HG02763 (cell line): ENCODE results near the gene IGF1R.

ENCODE experiments used
- ATAC-seq: cut with Tn5 transposase; IDR thresholded peaks from one replicate; pipeline ENCODE4 v1.9.1; 2021; ENCODE audit warnings: mild to moderate bottlenecking, moderate library complexity; ENCODE audit not compliant: unreplicated experiment

IGF1R gene

DNA sequence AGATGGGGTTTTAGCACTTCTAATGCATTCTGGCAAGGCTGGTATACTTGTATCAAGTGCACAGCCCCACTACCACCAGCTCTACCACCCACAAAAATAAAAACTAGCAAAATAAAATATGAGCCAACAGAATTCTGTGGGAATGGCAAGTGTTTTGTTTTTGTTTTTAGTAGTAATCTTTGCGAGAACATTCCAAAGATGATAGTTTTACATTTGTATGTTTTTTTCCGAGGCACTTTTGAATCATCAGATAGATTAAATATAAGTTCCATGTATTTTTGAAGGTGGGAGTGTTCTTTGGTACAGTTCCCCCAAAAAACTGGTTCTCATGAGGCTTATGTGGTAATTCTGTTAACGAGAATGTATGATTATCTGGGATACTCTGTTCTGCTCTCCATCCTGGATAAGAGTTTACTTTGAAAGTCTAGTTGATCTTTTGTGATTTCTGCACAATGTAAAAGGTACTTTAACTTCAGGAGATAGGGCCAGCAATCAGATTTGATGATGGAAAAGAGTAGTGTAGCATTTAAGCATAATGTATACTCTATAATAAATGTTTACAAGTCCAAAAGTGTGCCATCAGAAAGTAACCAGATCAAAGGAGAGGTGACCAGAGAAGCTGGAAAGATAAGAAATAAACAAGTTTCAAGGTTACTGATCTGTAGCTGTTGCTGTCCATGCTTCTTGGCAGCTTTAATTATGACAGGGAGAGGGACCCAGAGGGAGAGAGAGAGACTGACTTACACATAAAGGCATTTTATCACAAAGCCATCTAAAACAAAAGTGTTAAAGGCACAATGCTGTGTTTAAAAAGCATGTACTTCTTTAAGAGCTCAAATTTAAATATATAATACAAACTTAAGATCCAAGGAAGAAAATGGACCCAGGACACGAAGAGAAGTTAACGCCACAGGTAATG, 228.4 kb downstream of the IGF1R start:
- no peak for ATAC-seq

GRCh38 chr15:98878172-98878571, 229.8 kb downstream of the IGF1R start:
- ATAC-seq, result no peak

DNA sequence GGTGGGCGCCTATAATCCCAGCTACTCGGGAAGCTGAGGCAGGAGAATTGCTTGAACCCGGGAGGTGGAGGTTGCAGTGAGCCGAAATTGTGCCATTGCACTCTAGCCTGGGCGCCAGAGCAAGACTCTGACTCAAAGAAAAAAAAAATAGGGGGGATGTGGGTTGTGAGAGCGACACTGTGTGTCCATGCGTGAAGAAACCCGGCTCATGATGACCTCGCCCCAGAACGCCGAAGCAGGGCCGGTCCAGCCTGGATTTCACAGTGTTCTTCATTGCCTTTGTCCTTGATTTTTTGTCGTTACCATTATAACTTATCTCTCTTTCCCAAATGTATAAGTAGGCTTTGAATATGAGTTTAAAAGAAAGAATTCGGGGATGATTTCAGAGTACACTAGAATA, 230.5 kb downstream of the IGF1R start:
- ATAC-seq, result no peak

DNA sequence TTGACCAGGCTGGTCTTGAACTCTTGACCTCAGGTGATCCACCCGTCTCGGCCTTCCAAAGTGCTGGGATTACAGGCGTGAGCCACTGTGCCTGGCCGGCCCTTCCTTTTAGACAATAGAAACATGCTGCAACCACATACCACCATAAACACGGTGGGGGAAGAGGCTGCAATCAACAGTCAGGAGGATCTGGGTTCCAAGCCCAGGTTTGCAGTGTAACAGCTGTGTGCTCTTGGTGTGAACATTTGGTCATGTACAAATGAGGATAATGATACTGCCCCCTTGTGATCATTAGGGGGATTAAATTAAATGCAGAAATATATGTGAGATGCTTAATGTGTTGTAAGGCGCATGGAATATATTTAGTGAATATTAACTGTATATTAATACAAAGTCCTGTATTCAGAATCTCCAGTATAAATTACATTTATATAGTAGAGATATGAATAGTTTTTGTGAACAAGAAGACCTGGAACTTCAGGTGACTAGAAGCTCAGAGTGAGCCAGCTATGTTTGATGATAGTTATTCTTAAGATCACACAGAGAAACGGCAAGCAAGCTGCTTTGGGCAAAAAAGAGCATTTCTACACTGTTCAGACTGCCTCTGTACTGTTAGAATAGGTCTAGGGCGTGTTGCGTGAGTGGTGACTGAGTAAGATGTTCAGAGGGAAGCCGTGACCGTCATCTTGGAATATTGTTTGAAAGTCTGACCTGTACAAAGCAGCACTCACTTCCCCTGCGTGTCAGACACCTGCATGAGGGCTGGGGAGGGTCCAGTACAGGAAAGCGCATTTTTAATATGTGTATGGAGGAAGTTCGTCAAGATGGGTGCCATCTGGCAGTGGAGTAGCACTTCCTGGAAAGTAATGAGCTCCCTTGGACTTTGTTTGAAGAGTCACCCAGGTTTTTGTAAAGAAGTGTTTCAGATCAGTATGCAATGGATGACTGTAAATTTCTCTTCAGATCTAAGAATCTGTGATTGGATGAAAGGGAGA, 233.5 kb downstream of the IGF1R start:
- ATAC-seq, result no peak

DNA sequence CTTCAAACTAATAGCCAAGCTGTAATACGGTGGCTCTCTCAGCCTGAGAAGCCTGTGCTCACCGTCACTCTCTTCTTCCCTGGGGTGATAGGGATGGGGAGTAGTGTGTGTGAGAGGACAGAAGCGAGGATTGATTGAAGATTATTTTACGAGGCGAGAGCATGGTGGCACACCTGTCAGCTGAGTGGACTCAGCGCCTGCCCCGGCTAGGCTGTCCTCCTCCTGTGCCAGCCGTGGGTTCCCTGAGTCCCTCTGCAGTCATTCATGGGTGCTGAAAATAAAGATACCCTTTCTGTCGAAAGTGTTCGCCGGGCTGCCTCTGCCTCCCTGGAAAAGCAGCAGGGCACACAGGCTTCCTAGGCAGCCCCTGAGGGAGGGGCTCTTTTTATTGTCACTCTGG, 235.1 kb downstream of the IGF1R start:
- ATAC-seq, result no peak

GRCh38 chr15:98884894-98885293, 236.6 kb downstream of the IGF1R start:
- no peak for ATAC-seq

DNA sequence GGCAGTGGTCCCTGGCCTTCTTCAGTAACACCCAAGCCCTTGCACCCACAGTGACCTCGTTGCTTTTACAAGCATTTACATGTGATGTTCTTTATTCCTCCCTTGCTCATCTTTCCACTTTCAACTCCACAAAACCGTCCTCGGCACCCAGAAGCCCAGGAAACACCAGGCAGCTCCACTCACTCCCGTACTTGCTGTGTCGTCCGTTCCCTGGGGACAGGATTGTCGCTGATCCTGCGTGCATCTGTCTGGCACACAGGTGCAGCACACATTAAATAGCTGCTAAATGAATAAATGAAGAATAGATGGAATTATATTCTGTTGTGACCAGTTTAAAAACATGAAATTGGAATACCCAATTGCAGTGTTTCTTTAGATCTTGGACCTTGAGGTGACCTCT, 239.6 kb downstream of the IGF1R start:
- no peak for ATAC-seq

- no peak for ATAC-seq
These were observed 240.6 kb downstream of the IGF1R start for GRCh38 chr15:98888820-98889479.

GRCh38 chr15:98889930-98890695, 241.8 kb downstream of the IGF1R start:
- no peak for ATAC-seq

DNA sequence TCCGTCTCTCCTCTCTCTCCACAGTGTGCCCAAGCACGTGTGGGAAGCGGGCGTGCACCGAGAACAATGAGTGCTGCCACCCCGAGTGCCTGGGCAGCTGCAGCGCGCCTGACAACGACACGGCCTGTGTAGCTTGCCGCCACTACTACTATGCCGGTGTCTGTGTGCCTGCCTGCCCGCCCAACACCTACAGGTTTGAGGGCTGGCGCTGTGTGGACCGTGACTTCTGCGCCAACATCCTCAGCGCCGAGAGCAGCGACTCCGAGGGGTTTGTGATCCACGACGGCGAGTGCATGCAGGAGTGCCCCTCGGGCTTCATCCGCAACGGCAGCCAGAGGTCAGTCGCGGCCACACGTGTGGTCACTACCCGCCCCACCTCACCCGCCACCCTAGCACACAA, 243.0 kb downstream of the IGF1R start:
- no peak for ATAC-seq

DNA sequence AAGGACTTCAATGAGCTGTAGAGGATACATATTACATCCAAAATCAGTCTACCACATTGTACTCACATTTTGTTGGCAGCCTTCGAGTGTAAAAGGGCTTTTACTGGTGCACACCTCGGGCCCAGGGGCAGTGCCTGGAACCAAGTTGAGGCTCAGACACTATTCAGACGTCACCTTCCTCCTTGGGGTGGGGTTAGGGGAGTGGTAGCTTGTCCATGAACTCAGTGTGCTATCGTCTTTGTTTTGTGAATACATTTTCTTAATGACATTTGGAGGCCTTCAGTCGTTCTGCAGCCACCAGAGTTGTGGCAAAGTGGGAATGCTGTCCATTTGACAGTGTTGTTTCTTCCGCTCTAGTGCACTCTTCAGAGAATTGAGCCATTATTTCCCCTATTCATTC, 245.1 kb downstream of the IGF1R start:
- ATAC-seq, result no peak

GRCh38 chr15:98894312-98894711, 246.0 kb downstream of the IGF1R start:
- no peak for ATAC-seq

- ATAC-seq, result no peak
These were observed 247.8 kb downstream of the IGF1R start for GRCh38 chr15:98896002-98896721.

GRCh38 chr15:98896802-98897732, 248.7 kb downstream of the IGF1R start:
- no peak for ATAC-seq

- ATAC-seq, result no peak
These were observed 249.8 kb downstream of the IGF1R start for GRCh38 chr15:98898122-98898521.

- no peak for ATAC-seq
These were observed 251.1 kb downstream of the IGF1R start for GRCh38 chr15:98899272-98900021.

GRCh38 chr15:98900356-98900755, 252.0 kb downstream of the IGF1R start:
- ATAC-seq, result no peak
